Measurements from ENCODE around the gene STRA8.

The STRA8 gene

DNA sequence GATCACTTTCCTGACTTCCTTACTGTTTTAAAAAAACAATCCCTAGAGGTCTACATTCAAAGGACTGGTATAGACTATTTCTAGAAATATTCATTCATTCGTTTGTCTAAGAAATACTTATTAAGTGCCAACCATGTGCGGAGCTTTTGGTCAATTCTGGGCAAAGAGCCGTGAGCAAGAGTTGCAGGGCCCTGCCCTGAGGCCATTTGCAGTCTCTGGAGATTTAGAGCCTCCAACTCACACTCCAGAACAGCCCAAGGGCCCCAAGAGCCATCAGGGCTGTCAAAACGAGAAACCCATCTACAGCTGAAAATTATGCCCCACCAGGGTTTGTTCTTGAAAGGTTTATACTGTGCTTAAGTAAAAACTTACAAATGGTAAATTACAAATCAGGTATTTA is 38.5 kb upstream of the STRA8 start:
- TF ChIP-seq JUND (IDR thresholded peaks at IDR 0.05; ENCODE audit: low read depth): no peak
- DNase-seq (ENCODE audit: low read depth in 1 of 2, low spot score in 1 of 2): no peak
- in situ Hi-C loops (cut with HindIII; ENCODE audit: low pct_unique_long_range_greater_than_20kb, low sequenced_read_pairs): no loop called here

DNA sequence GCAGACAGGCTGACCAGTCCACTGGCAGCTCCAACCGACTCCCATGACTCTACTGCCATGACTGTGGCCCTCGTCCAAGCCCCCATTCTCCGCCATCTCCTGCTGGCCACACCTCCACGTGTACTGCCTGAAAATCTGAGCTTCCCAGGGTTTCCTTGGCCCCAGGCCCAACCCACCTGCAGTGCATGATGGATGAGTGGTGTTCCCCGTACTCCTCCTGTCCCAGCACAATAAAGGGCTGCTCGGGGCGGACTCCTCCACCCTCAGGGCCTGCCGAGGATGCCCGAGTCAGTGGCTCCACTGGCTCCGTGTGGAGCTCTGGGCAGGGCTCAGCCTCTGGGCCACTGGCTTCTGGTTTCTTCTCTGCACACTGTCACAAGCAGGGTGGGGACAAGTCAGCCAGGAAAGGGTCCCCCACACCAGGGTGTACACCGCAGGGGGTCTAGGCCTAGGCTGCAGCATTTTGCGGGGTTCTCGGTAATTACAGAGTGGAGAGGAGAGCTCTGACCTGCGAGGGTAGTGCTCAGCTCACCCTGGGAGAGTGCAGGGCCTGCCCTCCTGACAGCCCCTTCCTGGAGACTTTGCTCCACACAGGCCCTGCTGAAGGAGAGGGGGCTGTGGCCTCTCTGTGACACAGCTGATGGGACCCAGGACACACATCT is 37.5 kb upstream of the STRA8 start:
- in situ Hi-C loops (cut with HindIII; ENCODE audit: low pct_unique_long_range_greater_than_20kb, low sequenced_read_pairs): no loop called here
- no peak for DNase-seq (ENCODE audit: low read depth in 1 of 2, low spot score in 1 of 2)
- TF ChIP-seq JUND (IDR thresholded peaks at IDR 0.05; ENCODE audit: low read depth): no peak

DNA sequence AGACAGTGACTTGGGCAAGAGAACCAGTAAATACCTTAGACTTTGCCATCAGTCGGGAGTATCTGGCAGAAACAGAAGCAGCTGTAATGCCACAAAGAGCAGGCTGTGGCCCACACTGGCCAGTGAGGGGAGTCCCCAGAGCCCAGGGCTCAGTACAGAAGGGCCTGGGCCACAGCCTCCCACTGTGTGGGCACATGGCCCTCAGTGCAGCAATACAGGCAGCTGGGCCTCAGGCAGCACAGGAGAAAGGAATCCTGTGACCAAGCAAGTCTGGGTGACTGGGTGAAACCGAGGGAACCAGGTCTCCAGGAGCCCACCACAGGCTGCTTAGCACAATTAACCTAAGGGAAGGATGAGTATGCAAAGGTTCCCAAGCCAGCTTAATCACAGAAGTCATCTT is 36.3 kb upstream of the STRA8 start:
- no peak for DNase-seq (ENCODE audit: low read depth in 1 of 2, low spot score in 1 of 2)
- TF ChIP-seq JUND (IDR thresholded peaks at IDR 0.05; ENCODE audit: low read depth): no peak
- in situ Hi-C loops (cut with HindIII; ENCODE audit: low pct_unique_long_range_greater_than_20kb, low sequenced_read_pairs): no loop called here

DNA sequence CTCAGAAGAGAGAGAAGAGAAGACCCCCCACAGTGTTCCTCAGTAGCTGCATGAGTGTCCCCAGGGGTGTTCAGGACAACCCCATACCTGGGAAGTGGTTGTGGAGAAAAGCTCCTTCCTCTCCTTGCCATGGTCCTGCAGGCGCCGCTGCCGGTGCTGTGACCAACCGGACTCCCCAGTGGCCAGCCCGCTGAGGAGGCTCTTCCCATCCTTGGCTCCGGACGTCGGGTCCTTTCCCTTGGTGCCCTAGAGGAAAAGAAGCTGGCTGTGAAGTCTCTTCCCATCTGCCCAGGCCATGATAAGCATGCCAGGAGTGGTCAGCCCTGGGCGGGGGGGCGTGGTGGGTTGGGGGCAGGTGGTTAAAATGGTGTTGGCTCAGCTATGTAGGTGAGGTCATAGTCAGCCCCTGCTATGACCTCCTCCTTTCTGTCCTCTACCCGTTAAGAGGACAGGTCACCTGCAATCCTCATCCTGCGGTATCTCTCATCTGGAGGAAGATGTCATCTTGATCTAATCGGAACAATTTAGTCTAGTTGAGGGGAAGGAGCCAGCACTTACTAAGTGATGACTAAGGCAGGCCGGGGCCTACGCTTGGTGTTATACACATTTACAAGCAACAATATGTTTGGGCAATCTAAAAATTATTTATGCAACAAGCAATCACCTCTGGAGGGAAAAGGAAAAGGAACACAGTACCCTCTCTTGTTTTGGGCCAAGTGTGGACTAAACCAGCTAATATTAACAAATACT is 35.6 kb upstream of the STRA8 start:
- in situ Hi-C loops (cut with HindIII; ENCODE audit: low pct_unique_long_range_greater_than_20kb, low sequenced_read_pairs): no loop called here
- TF ChIP-seq JUND (IDR thresholded peaks at IDR 0.05; ENCODE audit: low read depth): no peak
- no peak for DNase-seq (ENCODE audit: low read depth in 1 of 2, low spot score in 1 of 2)

DNA sequence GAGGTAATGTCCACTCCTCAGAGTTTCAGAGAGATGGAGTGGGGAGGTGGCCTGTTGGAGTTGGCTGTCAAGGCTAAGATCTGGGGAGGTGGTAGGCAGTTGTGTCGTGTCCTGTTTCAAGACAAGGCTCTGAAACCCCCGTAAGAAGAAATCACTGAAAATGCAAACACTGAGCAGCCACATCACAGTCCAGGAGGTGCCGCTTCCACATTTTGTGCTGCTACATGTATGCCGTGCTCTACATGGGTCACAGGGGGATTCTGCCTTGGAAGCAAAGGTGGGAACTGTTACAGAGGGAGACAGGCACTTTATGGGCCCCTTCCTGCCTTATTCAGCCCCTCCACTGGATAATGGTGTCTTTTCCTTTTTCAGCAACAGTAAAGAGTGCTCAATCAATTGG is 34.2 kb upstream of the STRA8 start:
- in situ Hi-C loops (cut with HindIII; ENCODE audit: low pct_unique_long_range_greater_than_20kb, low sequenced_read_pairs): no loop called here

DNA sequence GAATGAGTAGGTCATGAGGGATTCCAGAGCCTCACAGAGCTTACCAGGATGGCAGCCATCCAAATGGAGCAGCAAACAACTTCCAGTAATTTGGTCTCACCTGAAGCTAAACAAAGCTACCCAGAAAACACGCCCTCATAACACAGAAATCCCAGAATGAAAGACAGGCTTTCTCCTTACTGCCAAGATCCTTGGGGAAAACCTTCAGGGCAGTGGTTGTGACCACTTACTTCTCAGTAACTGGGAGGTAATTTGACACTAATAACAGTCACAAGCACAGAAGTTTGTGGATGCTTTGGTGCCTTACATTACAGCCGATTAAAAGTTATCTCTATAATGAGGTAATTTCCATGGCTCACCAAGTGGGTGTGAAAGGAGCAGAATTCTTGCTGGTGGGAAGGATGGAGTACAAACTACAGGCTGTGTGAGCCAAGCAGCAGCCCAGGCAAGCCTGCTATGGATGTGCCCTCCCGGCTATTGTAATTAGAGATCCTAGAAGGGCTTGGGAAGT is 32.8 kb upstream of the STRA8 start:
- TF ChIP-seq JUND (IDR thresholded peaks at IDR 0.05; ENCODE audit: low read depth): no peak
- in situ Hi-C loops (cut with HindIII; ENCODE audit: low pct_unique_long_range_greater_than_20kb, low sequenced_read_pairs): no loop called here
- DNase-seq (ENCODE audit: low read depth in 1 of 2, low spot score in 1 of 2): no peak

More for the DNA sequence above, 34.2 kb upstream of the STRA8 start:
- TF ChIP-seq JUND (IDR thresholded peaks at IDR 0.05; ENCODE audit: low read depth): no peak
- DNase-seq (ENCODE audit: low read depth in 1 of 2, low spot score in 1 of 2): no peak

DNA sequence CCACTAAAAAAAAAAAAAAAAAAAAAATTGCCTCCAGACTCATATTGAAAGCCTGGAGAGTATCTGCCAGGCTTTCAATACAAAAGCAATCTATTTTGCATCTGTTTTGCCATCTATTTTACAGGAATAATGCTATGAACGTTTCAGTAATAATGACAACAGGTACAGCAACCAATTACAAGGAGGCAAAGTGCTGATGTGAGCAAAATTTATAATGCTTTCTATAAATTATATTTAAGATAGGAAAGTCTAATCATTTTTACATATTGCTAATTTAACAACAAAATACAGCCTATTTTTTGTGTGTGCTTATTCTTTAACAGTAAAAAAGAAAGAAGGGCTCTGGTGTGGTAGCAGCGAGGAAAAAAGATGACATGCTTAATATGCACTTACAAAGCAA is 32.3 kb upstream of the STRA8 start:
- DNase-seq (ENCODE audit: low read depth in 1 of 2, low spot score in 1 of 2): no peak
- TF ChIP-seq JUND (IDR thresholded peaks at IDR 0.05; ENCODE audit: low read depth): no peak
- in situ Hi-C loops (cut with HindIII; ENCODE audit: low pct_unique_long_range_greater_than_20kb, low sequenced_read_pairs): no loop called here

DNA sequence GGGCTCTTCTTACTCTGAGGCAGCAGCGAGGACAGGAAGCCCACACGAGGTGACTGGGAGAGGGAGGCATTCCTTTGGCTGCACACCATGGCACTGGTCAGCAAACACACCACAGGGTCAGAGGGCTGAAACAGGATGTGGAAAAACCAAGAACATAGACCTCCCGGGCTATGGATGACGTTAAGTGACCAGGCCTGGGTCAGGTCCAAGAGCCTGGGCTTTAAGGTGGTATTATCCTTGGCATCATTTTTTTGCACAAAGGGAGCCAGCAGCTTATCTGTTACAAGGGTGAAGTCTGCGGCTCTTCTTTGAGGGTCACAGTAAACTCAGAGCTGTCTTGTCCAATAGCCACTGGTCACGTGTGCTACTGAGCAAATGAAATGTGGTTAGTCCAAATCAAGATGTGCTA is 29.3 kb upstream of the STRA8 start:
- no peak for TF ChIP-seq JUND (IDR thresholded peaks at IDR 0.05; ENCODE audit: low read depth)
- in situ Hi-C loops (cut with HindIII; ENCODE audit: low pct_unique_long_range_greater_than_20kb, low sequenced_read_pairs): no loop called here
- DNase-seq (ENCODE audit: low read depth in 1 of 2, low spot score in 1 of 2): no peak

DNA sequence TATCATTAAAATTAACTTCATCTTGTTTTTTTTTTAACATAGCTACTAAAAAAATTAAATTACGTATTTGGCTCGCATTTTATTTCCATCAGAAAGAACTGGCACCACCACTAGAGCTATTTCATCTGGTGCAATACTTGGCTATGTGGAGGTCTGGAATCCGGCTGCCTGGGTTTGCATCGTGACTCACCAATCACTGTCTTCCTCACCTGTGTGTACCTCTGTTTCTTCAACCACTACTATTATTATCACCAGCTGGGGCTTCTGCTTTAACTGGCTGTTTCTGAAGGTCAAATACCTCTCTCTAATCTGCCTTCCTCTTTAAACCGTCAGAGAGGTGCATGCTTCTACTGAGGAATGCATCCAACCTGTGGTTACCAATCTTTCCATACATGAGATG is 28.8 kb upstream of the STRA8 start:
- no peak for DNase-seq (ENCODE audit: low read depth in 1 of 2, low spot score in 1 of 2)
- no peak for TF ChIP-seq JUND (IDR thresholded peaks at IDR 0.05; ENCODE audit: low read depth)
- in situ Hi-C loops (cut with HindIII; ENCODE audit: low pct_unique_long_range_greater_than_20kb, low sequenced_read_pairs): no loop called here

DNA sequence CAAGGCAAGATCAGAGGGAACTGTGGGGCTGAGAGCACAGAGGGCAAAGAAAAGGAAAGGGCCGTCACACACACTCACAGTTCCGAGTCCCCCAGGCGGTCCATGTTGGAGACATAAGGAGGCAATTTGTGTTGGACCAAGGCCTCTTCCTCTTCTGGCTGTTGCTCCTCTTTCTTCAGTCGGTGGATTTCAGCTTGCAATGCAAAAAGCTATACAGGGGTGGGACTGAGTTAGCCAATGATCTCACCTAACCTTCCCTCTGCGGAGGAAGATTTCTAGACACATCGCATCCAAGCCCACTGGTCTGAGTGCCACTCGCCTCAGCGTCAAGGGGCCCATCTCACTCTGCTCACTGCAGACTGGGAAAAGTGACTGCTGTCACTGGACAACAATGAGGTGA is 27.8 kb upstream of the STRA8 start:
- no peak for DNase-seq (ENCODE audit: low read depth in 1 of 2, low spot score in 1 of 2)
- TF ChIP-seq JUND (IDR thresholded peaks at IDR 0.05; ENCODE audit: low read depth): no peak
- in situ Hi-C loops (cut with HindIII; ENCODE audit: low pct_unique_long_range_greater_than_20kb, low sequenced_read_pairs): no loop called here

DNA sequence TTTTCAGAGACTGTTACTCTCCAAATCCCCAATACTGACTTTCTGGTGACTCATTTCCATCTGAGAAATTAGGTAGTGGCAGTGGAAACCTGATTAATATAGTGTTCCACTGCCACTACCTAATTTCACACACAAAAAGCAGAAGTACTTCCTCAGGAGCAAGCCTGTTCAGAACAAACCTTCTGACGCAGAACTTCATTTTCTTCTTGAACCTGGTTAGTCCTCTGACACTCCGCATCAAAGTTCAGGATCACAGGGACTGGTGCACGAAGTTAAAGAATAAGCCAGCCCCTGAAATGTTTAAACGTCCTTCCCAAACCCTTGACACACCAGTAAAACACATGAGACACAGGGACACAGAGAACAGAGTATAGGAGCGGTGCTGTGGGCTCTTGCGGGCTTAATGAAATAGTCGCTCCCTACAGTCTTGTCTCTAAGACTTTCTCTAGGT is 26.7 kb upstream of the STRA8 start:
- no peak for TF ChIP-seq JUND (IDR thresholded peaks at IDR 0.05; ENCODE audit: low read depth)
- no peak for DNase-seq (ENCODE audit: low read depth in 1 of 2, low spot score in 1 of 2)
- in situ Hi-C loops (cut with HindIII; ENCODE audit: low pct_unique_long_range_greater_than_20kb, low sequenced_read_pairs): no loop called here

DNA sequence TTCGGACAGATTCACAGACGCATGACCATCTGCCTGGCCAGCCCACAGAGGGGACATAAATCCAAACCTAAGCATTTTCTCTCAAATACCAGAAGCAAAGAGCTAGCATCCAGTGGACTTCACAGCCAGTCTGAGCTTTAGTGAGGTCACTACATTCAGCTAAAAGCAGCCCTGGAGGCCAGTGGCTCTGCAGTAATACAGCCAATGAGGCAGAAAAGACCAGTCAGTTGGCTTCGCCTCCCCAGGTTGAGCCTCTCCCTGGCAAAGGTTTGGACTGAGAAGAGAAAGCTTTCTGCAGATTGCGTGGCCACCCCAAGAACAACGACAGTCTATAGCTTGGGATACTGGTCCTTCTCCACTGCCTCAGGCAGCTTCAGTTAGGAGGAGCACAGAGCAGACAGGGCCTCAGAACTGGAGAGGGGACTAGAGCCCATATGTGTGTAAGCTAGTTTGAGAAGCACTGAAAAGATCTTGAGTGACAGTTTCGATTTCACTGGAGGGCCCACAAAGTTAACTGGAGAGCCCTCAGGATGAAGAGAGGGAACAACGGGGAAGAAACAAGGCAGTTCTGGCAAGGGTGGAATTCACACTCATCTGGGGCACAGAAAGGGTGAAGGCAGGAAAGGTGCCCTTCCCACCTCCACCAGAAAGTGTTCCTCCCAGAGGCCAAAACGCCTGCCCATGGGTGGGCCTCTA is 26.1 kb upstream of the STRA8 start:
- no peak for TF ChIP-seq JUND (IDR thresholded peaks at IDR 0.05; ENCODE audit: low read depth)
- in situ Hi-C loops (cut with HindIII; ENCODE audit: low pct_unique_long_range_greater_than_20kb, low sequenced_read_pairs): no loop called here
- no peak for DNase-seq (ENCODE audit: low read depth in 1 of 2, low spot score in 1 of 2)
